ENCODE data around the gene NTRK2.

GRCh38 chr9:85061969-85062368 is 392.4 kb downstream of the NTRK2 start:
- no peak for TF ChIP-seq CTCF (IDR thresholded peaks at IDR 0.05 in 4 of 5, conservative IDR thresholded peaks at IDR 0.05 in 1 of 5)
- TF ChIP-seq POLR2A (IDR thresholded peaks at IDR 0.05), result no peak
